GM12874 (cell line): ENCODE results near the gene PPP2R2C.

ENCODE experiments used
- TF ChIP-seq, protein P1 (sequence below): IDR thresholded peaks from 2 replicates; pipeline ENCODE4 v1.5.1; 2011; ENCODE audit warnings: low read depth, mild to moderate bottlenecking, control low read depth, low read length, moderate library complexity; ENCODE audit not compliant: insufficient read depth

PPP2R2C gene

DNA sequence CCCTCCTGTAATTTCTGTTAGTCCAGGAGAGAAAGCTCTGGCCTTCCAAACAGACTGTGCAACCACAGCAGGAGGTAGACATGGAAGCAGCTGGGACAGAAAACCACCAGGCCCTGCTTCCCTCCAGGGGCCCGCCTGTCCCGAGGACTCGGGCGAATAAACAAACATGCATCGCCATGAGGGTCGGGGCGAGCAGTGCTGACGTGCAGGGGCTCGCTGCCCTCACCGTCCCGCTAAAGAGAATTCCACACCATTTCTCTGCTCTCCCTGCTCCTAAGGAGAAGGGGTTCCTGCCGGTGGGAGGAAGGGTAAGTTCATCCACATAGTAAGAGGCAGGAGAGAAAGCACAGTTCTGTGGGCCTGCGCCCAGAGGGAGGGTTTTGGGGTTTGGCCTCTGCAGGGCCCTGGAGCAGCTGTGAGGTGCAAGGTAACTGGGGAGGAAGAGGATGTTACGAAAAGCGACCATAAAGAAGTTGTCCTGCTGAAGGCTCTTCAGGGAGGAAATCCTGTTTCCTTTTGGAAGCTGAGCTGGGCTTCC is 147.9 kb downstream of the PPP2R2C start:
- TF ChIP-seq, protein P1, sequence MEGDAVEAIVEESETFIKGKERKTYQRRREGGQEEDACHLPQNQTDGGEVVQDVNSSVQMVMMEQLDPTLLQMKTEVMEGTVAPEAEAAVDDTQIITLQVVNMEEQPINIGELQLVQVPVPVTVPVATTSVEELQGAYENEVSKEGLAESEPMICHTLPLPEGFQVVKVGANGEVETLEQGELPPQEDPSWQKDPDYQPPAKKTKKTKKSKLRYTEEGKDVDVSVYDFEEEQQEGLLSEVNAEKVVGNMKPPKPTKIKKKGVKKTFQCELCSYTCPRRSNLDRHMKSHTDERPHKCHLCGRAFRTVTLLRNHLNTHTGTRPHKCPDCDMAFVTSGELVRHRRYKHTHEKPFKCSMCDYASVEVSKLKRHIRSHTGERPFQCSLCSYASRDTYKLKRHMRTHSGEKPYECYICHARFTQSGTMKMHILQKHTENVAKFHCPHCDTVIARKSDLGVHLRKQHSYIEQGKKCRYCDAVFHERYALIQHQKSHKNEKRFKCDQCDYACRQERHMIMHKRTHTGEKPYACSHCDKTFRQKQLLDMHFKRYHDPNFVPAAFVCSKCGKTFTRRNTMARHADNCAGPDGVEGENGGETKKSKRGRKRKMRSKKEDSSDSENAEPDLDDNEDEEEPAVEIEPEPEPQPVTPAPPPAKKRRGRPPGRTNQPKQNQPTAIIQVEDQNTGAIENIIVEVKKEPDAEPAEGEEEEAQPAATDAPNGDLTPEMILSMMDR = no peak

DNA sequence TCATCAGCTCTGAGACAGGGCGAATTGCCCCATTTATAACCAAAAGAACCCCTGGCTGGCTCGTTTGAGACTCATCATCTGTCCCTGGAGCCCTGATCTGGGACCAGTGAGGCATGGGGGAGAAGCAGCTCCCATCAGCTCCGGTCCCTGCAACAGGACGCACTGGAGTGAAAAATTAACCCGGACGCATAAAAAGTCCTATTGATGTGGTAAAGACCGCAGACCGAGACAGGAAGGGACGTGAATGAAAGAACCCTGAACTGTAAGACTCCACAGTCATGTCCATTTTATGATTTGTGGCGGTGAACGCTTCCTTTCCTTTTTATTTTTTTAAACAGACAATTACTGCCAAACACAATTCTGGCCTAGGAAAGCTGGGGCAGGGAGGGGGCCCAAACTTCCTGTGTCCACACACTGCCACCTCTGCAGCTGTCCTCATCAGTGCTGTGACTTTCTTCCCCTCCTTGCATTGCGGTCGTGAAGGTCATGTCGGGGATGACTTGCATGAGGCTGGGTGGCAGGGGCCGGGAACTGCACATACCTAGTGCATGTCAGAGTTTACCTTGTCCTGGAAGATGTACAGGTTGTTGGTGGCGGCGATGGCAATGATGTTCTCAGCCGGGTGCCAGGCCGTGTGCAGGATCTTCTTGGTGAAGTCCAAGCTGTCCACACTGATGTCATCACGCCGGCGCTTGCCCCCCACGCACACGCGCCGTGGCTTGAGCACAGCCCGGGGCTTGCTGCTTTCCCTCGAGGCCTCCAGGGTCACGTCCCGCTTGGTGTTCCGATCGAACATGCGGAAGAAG is 149.4 kb downstream of the PPP2R2C start:
- TF ChIP-seq, protein P1 = no peak

DNA sequence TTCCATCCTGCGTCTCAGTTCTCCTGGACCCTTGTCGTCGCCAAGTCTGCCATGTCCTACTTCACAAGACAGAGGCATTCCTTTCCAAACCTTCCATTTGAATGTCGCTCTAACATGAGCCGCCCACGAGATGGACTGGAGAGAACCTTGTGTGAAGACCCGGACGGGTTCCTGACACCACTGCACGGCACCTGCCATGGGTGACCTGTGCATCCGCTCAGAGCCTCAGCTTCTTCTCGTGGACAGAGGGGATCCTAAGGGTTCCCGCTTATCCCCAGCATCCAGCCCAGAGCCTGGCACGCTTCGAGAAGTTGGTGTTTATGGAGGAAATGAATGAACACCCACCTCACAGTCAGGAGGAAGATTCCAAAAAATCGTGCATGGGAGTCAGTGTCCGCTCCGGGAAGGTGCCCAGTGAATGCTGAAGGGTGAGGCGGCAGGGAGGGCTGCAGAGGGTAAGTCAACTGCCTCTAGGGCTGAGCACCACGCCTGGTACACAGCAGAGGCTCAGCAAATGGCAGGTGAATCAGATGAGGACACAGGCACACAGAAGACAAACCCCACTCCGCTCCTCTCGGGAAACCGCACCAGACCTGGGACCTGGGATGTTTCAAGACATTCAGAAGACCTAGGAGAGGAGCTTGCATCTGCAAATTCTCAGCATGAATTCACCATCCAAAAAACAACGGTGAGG is 150.2 kb downstream of the PPP2R2C start:
- TF ChIP-seq, protein P1 = no peak

DNA sequence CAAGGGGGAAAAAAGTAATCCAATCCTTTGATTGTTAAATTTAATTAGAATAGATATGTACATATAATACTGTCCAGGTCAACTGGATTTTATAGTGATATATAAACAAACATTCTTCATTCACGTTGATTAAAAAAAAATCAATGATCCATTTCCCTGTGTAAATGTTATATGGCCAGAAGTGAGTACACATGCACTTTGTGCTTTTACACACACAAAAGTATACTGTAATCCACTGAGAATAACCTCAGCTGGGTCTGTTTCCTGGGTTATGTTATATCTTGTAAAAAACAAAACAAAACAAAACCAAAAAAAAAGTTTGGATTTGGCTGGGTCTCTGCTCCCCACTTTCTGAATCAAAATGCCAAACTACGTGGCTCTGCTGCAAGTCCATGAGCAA is 151.1 kb downstream of the PPP2R2C start:
- TF ChIP-seq, protein P1 = no peak

DNA sequence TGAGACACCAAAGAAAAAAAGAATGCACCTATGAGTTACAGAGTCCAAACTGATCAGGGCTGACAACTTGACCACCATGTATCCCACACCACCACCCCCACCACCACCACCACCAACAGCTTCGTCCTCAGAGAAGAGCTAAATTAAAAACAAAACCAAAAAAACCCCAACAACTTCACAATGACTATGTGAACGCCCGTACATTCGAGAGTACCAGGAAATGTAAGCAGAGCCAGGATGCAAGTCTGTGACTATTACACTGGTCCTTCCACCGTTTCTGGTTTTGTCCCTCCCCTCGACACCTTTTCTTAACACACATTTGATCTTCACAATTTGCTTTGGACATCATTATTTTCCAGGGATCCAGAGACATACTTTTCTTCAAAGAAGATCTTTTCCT is 151.8 kb downstream of the PPP2R2C start:
- TF ChIP-seq, protein P1 = no peak

DNA sequence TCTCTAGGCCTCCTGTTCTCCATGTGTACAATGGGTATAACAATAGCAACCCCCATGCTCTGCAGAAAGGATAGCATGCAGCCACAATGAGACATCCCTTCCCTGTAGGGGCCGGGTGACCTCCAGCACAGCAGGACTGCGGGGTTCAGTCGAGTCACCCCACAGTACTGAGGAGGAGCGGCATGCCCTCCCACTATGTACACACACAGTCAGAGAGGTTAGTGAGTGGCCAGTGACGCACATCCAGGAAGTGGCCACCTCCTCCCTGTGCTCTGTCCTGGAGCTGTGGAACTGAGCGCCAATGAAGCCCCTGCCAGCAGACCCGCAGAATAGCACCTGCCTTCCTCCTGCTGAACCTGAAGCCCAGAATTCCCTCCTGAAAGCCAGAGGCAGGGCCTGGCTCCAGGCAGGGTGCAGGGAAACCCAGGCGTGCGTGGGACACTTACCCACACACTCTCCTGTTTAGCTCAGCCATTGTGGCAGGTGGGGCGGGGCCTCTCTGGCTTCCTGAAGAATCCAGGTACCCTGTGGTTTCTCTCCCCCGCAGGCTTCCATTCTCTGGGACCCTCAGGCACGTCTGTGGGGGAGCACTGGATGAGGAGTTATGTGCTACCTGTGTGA is 152.8 kb downstream of the PPP2R2C start:
- TF ChIP-seq, protein P1 = no peak

DNA sequence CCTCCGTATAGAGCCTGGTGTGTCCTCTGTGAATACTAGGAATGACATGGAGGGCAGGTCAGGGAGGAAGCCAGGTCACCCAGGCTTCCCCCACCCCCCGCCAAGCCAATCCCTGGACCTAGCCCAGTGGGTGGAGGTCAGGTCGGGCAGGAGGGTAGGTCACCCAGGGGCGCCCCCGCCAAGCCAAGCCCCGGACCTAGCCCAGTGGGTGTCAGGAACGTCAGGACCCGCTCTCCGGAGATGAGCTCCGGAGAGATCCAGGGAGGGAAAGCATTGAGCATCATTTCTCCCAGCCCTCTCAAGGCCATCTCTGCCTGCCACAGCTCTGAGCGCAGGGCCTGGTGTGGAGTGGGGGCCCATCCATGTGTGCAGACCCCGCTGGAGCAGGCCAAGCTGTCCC is 154.2 kb downstream of the PPP2R2C start:
- TF ChIP-seq, protein P1 = no peak
